GM19193 (cell line): Measurements from ENCODE around the gene OLFML1.

Experiments
- POLR2A ChIP-seq: IDR thresholded peaks from 4 replicates; pipeline ENCODE4 v1.6.1; 2011; ENCODE audit not compliant: insufficient read depth, insufficient read length; ENCODE audit errors: extremely low read depth

The OLFML1 gene

DNA sequence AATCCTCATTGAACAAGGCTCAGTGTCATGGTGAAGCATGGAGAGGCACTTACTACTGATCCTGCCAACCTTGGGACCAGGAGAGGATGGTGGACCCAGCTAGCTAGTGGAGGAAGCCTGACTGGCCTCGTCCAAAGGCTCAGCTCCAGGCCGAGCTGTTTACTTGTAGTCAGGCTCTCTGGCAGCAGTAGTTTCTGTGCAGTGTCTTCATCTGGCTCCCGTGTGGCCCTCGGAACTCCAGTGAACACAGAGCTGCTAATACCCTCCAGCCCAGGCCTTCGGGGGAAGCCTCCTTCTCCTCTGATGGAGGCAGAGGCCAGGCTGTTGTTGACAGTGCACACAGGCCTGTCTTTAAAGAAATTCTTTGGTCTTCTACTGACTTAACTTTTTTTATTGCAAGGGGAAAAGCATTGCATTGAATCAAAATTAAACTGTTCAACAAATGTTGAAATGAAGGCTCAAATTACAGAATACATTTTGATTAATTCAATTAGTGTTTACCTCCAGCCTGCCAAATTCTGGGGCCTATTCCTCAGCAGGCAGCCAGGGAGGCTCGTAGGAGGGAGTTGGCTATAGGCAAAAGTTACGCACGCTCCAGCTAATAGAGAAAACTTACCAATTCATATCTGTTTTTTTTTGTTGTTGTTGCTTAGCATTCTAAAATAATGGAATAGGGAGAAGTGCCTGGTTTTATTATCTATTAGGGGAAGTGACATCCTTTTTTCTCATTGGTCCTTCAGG lies 47.3 kb downstream of the OLFML1 start:
- TF ChIP-seq POLR2A, result no peak

- no peak for TF ChIP-seq POLR2A
These were observed 48.1 kb downstream of the OLFML1 start for GRCh38 chr11:7533199-7534041.

GRCh38 chr11:7534042-7534378 lies 48.7 kb downstream of the OLFML1 start:
- no peak for TF ChIP-seq POLR2A

GRCh38 chr11:7536100-7536499 lies 50.8 kb downstream of the OLFML1 start:
- no peak for TF ChIP-seq POLR2A

DNA sequence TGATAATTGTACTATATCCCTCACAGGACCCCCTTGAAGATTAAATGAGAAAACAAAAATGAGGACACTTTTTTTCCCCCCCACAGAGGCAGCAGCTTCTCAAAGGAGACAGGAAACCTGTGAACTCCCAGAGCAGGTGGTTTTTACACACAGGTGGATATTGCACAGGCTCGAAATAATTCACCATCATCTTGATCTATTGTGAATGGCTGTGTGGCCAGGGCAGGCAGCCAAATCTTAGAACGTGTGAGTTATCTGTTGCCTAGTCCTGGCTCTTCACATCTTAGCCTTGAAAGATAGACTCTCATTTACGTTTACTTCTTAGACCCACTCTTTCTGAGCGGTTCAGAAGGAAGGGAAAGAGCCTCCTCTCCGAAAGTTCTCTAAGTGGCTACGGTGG lies 52.0 kb downstream of the OLFML1 start:
- TF ChIP-seq POLR2A, result no peak

GRCh38 chr11:7538031-7538430 lies 52.7 kb downstream of the OLFML1 start:
- TF ChIP-seq POLR2A, result no peak

GRCh38 chr11:7538466-7539454 lies 53.5 kb downstream of the OLFML1 start:
- no peak for TF ChIP-seq POLR2A

GRCh38 chr11:7540830-7541555 lies 55.7 kb downstream of the OLFML1 start:
- TF ChIP-seq POLR2A, result no peak

GRCh38 chr11:7543302-7543701 lies 58.0 kb downstream of the OLFML1 start:
- TF ChIP-seq POLR2A, result no peak

DNA sequence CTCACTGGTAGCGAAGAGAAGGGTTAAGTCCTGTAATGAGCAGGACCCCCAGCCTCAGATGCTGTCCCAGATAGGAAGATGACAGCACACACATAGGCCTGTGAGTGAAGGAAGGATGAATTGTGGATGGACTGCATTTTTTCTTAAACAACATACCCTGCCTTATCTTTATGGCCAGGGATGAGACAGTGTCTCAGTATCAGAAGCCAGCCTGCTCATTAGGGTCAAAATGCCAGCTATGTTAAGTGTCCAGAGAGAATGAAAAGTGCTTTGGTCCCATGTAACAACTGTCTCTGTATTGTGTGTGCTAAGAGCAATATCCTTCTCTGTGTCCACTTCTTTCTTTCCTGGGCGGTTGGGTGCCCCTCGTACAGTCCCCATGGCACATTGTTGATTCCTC lies 58.7 kb downstream of the OLFML1 start:
- no peak for TF ChIP-seq POLR2A

- no peak for TF ChIP-seq POLR2A
These were observed 60.3 kb downstream of the OLFML1 start for GRCh38 chr11:7545611-7546010.

DNA sequence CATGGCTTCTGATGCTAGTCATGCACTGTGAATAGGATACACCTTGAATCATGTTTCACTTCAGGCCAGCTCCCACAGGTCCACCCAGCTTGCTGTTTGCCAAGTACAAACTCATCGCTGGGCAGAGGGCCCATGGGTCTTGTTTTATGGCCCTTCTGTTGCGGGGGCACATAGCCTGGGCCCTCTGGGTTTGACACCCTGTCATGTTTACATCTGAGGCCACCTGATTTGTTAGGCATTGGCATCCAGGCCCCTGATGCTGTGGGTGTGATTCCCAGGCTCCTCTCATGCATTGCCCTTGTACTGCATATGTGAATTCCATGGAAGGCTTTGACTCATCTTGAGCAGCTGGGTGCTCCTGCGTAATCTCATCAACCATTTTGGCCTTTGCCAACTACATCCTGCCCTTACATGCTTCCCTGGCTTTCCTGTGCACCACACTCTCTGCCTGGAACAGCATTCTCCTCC lies 61.1 kb downstream of the OLFML1 start:
- TF ChIP-seq POLR2A, result no peak

GRCh38 chr11:7547687-7548086 lies 62.4 kb downstream of the OLFML1 start:
- TF ChIP-seq POLR2A, result no peak

DNA sequence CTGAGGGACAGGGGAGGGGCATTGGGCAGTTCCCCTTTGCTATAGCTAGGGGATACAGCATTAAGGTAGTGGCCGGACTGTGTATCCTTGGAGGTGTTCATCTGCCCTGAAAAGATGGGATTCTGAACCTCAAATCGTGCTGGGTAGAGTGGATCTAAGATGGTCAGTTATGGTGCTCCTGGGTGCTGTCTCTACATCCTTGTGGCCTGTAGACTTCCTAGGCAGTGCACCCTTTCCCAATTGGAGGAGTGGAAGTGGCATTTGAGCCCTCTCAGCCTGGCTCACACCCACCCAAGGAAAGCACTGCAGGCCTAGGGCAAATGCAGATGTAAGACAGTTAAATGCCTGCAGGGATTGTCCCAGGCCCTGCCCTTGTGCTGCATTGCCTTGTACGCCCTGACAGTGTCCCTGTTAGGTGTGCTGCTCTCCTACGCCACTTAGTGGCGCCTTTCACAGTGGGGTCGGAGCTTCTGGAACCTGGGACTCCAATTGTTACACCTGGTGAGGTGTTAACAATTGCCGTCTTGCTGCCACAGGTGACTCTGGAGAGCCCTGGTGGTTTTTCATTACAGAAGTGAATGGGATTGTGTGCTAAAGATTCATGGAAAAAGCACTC lies 63.5 kb downstream of the OLFML1 start:
- TF ChIP-seq POLR2A, result no peak
